Left renal pelvis (tissue), 4 donors: ENCODE data around the gene CELF5. TPM values are rescaled to one million over a fixed set of nuclear protein-coding genes. Genes with fewer than 3 reads are reported as not detected.

Experiments
- DNase-seq, 4 donors: peaks; one replicate each; pipeline ENCODE4 v3.0.0-alpha.2; 2013; ENCODE audit warnings: low read depth in 4 of 4, low spot score in 3 of 4
- polyA plus RNA-seq, 4 donors: library from polyadenylated mRNA; unstranded; fragments of 120-200 nt; gene quantifications; one replicate each; pipeline ENCODE4 v1.2.1, GENCODE V29; 2013; ENCODE audit not compliant: insufficient read length in 4 of 4

CELF5 gene
- polyA plus RNA-seq, 4 donors, result 0.76 to 1.3 (median 0.97) TPM

DNA sequence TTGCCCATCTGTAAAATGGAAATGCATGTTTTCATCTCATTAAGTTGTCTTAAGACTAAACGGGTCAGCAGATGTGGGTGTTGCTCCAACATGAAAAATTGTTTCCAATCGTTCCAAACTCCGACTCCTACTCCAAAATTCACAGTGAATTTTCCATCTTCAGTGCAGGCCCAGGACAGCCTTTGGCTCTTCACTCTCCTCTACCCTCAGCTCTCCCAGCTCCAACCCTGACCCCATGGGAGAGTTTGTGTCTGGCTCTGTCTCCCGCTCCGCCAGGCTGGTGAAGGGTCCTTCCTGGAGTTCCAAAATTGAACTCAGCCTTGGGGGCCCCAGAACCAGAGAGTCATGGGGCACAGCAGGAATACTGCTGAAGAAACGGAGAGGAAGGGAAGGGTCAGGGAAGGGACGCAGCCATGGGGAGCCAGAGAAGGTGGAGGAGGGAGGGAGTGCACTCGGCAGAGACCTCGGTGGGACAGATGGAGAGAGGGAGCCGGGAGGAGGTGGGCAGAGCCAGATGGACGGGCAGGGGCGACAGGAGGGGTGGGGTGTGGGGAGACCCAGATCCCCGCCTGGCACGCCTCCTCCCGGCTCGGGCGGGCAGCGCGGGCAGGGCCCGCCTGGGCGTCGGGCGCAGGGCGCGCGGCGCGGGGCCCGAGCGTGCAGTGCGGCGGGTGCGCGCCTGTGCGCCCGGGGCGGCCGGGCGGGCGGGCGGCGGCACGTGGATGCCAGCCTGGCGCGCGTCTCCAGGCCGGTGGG, 45.6 kb downstream of the CELF5 start:
- DNase-seq, result no peak

DNA sequence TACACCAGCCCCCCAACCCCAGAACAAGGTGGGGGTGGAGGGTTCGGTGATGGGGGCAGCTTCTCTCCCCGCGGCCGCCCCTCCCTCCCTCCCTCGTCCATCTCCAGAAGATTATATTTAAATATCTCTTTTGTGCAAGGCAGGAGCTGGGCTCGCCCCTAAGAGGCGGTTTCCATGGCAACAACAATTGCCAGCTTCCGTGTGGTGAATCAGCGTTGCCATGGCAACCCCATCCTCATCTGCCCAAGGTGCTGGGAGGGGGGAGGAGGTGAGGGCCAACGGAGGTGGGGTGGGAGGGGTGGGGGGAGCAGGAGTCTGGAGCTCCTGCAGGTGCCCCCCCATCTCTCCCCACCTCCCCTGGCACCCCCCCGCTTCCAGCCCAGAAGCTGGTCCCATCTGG, 46.4 kb downstream of the CELF5 start:
- no peak for DNase-seq

DNA sequence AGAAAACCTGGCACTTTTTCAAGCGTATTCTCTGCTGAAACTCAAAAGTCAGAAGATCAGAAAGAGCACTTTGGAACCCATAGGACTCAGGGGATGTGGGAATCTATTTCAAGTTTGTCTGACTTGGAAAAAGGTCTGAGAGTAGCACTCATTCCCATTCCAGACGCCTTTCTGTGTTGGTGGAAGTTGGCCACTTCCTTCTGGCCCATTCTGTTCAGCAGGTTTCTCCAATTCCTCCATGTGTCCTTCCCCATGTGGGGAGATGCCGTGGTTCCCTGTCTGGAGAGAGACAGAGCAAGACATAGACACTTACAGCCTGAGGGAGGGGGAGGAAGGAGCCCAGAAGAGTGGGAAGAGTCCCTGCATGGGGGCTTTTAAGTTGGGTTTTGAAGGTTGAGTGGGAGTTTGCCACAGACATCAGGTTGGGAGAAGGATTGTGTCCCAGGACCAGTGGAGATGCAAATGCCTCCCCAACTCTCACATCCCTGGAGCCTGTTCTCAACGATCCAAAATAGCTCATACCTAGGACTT, 48.0 kb downstream of the CELF5 start:
- no peak for DNase-seq

DNA sequence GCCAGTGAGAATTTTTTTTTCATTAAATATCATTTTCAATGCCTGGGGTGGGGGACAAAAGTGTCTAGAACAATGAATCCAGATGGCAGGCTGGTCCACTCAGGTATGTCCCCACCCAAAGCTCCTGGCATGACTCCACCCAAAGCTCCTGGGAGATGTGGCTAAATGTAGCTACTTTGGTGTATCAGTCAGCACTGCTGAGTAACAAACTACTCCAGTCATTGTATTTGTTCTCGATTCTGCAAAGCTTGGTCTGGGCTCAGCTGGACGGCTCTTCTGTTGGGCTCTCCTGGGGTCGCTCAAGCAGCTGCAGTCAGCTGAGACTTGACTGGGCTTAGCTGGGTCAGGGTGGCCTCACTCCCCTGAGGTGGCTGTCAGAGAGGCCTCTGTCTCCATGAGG, 48.5 kb downstream of the CELF5 start:
- no peak for DNase-seq

DNA sequence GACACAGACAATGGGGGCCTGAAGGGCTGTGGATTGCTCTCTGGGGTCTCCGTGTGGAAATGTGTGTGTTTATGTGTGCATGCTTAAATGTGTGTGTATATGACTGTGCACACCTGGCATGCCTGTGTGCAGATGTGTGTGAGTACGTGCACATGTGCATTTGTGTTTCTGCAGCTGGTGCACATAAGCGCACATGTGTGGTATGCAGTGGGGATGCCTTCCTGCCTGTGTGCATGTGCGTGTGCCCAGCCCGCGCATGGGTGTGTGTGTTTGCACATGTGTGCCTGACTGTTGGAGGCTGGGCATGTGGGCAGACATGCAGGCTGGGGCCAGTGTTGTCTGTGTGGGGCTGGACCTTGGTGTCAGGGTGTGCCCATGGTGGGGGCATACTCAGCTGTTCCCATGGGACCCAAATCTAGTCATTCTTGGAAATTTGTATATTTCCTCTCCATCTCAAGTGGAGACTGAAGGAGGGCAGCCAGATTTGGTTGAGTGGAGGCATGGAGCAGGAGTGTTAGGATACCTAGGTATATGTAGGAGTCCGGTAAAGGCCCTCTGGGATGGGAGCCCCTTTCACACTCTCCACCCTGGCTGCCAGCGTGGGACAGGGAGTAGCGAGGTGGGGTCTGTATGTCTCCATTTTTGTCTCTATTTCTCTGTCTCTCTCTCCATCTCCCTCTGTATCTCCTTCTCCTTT, 49.9 kb downstream of the CELF5 start:
- DNase-seq, result no peak

DNA sequence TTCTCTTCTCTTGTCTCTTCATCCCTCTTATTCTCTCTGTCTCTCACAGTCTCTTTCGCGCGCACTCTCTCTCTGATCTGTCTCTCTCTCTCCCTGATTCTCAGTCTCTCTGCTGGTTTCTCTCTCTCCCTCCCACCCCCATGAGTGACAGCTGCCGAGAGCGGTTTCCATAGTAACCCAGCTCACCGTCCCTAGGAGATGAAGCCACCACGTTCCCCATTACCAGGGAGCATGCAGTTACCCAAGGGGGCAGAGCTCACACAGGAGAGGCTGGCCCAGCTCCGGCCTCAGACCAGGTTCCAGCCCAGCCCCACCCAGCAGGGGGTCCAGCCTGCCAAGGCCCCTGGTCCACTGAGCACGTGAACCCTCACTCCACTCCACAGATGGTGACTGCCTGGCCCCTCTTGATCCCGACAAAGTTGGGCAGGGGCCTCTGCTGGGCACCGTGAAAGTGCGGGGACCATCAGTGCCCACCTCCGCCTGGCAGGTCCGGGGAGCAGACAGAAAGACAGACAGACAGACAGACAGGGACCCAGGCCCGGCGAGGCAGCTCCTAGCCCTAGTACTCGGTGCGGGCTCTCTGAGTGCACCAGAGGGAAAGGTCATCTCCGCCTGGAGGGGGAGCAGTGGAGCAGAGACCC, 50.6 kb downstream of the CELF5 start:
- DNase-seq, result no peak

DNA sequence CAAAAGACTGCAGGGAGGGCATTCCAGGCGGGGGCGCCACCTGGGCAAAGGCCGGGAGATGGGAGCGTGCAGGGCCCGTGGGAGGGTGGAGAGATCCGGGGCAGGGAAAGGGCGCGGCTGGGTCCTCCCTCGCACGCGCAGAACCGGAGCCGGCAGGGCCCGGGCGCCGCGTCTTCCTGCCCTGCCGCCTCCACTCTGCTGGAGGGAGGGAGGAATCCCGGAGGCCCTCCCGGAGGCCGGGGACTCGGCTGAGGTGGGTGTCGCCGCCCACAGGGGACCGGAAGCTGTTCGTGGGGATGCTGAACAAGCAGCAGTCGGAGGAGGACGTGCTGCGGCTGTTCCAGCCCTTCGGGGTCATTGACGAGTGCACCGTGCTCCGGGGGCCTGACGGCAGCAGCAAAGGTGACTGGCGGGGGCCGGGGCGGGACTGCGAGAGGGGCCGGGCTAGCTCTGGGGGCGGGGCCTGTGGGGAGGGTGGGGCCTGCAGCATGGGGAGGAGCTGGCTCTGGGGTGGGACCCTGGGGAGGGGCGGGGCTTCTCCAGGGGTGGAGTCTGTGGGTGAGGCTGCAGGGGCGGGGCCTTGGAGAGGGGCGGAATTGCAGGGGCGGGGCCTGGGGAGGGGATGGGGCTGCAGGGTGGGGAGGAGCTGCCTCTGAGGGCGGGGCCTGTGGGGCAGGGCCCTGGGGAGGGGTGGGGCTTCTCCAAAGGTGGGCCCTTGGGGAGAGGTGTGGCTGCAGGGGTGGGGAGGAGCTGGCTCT, 51.3 kb downstream of the CELF5 start:
- no peak for DNase-seq

DNA sequence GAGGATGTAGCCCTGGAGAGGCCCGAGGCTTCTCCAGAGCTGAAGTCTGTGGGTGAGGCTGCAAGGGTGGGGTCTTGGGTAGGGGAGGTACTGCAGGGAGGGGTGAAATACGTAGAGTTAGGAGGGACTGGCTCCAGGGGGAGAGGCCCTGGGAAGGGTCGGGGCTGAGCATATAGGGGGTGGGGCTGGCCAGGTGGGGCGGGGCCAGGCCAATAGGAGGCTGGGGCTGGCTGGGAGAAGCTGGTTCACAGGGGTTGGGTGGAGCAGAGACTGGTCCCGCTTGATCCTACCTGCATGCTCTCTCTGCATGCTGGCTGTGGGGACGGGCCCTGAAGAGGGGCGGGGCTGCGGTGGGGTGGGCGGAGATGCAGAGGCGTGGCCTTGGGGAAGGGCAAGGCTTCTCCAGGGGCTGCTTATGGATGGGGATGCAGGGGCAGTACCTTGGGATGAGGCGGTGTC, 51.9 kb downstream of the CELF5 start:
- no peak for DNase-seq

DNA sequence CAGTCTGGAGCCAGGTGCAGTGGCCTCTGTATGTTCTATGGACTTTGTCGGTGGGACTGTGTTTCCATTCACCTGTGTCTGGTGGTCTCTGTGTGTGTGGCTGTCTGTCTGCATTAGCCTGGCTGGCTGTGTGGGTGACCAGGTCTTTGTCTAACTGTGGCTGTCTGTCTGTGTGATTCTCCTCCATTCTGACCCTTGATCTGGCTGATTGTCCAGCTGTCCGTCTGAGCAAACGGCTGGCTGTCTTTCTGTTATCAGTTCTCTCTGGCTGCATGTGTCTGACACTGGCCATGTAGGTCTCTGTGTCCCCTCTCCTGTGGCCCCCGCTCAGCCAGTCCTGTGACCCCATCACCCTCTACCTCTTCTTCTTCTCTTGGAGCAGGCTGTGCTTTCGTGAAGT, 53.2 kb downstream of the CELF5 start:
- no peak for DNase-seq

DNA sequence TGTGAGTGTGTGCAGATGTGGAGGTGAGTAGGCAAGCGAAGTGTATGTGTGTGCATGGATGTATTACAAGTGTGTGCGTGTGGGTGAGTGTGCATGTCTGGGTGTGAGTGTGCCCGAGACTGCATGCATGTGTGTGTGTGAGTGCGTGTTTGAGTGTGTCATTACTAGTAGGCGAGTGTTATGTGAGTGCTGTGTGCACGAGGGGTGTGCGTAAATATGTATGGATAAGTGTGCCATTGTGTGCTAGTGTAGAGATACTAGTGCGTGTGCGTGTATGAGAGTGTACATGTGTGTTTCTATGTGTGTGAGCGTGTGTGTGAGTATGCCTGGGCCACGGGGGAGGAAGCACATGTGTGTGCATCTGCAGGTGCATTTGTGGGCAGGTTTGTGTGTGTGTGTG, 53.8 kb downstream of the CELF5 start:
- no peak for DNase-seq

DNA sequence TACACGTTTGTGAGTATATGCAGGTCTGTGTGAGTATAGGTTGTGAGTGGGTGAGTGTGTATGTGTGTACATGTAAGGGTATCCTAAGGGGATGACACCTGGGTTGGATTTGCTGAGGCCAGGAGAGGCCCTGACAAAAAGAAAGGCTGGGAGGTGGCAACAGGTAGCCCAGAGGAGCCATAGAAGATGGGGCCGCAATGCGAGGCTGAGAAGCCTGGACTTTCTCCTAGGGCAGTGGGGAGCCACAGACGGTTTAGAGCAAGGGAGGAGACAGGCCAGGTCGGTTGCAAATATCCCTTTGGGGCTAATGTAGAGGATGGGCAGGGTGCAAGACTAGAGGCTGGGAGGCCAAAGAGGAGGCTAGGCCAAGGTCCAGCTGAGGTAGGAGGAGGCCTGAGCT, 54.3 kb downstream of the CELF5 start:
- DNase-seq, result no peak

DNA sequence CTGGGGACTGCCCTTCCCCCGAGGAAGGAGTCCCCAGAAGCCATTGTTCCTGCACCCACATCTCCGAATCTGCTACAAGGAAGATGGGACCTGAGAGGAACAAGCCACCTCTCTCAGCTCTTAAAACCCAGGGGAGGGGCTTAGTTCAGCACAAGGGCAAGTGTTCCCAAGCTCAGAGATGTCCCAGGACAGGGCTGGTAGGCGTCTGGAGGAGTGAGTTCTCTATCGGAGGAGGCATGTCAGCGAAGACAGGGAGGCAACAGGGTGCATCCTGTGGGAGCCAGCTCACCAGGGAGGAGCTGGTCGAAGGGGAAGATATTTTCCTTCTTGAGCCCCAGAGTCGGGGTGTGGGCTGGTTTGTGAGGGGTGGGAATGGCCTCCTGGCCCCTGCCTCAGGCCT, 54.8 kb downstream of the CELF5 start:
- no peak for DNase-seq

DNA sequence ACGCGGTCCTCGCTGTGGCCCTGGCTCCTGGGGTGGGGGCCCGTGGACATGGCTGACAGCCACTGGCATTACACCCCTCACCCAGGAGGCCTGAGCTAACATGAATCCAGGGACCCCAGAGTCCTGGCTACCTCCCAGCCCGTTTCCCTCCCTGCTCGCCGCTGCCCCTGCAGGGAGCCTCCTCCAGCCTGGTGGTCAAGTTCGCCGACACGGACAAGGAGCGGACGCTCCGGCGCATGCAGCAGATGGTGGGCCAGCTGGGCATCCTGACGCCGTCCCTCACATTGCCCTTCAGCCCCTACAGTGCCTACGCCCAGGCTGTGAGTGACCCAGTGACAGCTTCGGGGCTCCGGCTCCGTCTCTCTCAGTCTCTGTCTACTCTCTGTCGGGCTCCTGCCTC, 56.6 kb downstream of the CELF5 start:
- no peak for DNase-seq

DNA sequence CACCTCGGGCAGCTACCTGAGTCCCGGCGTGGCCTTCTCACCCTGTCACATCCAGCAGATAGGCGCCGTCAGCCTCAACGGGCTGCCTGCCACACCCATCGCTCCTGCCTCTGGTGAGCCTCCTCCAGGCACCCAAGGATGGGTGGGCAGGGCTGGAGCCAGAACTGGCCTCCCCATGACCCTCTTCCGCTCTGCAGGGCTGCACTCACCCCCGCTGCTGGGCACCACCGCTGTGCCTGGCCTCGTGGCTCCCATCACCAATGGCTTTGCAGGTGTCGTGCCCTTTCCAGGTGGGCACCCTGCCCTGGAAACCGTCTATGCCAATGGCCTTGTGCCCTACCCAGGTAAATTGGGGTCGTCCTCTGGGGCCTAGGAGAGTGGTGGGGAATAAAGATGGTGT, 57.7 kb downstream of the CELF5 start:
- DNase-seq, result no peak

DNA sequence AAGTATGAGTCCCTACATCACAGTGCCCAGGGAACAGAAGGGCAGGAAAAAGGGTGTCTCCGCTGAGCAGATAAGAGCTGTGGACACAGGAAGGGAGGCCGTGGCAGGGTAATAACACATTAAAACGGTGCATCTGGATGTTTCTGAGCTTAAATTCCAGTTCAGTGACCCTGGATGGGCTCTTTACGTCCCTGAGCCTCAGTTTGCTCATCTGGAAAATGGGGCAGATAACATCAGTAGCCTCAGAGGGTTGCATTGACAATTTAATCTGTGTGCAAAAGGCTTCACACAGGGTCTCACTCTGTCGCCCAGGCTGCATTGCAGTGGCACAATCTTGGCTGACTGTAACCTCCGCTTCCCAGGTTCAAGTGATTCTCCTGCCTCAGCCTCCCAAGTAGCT, 58.1 kb downstream of the CELF5 start:
- no peak for DNase-seq

DNA sequence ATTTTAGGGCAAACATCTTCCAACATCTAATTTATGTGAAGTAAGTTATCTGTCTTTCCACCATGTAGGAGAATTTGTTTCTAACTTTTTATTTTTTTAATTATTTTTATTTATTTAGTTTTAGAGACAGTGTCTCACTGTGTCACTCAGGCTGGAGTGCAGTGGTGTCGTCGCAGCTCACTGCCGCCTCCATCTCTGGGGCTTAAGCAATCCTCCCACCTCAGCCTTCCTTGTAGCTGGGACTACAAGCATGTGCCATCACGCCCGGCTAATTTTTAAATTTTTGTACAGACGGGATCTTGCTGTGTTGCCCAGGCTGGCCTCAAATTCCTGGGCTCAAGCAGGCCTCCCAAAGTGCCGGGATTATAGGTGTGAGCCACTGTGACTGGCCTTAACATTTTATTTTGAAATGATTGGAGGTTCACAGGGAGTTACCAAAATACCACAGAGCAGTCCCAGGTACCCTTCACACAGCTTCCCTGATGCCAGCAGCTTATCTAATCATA, 58.8 kb downstream of the CELF5 start:
- DNase-seq, result no peak

DNA sequence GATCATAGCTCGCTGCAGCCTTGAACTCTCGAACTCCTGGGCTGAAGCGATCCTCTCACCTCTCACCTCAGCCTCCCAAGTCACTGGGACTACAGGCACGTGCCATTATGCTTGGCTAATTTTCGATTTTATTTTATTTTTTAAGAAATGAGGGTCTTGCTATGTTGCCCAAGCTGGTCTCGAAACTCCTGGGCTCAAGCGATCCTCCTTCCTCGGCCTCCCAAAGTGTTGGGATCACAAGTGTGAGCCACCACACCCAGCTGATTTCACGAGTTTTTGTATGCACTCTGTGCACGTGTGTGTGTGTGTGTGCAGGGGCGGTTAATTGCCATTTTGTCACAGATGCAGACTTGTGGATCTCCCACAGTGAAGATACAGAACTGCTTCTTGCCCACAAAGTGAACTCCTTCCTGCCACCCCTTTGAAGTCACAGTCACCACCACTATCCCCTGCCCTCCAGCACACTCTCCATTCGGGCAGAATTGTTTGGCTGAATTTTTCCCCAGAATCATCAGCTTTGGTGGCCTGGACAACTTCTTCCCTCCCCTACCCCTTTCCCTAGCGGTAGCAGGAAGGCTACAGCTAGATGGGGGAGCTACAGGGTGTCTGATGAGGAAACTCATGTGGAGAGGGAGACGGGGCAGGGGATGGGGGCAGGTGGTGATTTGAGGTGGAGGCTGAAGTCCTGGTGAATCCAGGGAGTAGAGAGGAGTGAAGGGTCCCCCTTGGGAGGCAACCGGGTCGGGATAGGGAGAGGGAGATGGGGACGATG, 59.6 kb downstream of the CELF5 start:
- no peak for DNase-seq

DNA sequence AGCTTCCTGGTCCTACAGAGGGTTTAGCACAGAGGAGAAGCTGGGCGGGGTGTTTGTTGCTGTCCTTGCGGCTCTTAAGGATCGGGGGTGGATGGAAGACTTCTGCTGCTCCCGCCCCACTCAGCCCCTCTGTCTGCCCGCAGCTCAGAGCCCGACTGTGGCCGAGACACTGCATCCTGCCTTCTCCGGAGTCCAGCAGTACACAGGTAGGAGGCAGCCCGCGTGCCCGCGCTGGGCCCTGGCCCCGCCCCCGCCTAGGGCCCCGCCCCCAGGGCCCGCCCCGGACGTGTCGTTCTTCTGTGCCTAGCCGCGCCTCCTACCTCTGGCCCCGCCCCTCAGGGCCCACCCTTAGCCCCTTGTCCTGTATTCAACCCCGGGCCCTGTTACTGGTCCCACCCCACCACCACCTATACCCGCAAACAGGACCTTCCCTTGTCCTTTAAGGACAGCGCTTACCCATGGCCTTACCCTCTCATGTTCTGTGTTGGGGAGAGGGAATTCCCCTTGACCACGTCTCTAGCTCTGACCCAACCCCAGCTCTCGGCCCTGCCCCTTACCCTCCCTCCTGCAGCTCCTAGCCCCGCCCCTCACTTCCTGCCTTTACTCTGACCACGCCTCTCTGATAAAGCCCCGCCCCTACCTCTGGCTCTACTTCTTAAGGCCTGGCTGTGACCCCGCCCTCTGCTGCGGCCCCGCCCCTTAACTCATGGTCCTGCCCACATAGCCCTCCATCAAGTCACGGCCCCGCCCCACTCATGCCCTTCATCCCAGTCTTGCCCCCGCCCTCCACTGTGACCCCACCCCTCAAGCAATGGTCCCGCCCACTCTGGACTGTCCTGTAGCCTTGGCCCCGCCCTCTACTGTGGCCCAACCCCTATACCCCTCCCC, 60.5 kb downstream of the CELF5 start:
- no peak for DNase-seq

DNA sequence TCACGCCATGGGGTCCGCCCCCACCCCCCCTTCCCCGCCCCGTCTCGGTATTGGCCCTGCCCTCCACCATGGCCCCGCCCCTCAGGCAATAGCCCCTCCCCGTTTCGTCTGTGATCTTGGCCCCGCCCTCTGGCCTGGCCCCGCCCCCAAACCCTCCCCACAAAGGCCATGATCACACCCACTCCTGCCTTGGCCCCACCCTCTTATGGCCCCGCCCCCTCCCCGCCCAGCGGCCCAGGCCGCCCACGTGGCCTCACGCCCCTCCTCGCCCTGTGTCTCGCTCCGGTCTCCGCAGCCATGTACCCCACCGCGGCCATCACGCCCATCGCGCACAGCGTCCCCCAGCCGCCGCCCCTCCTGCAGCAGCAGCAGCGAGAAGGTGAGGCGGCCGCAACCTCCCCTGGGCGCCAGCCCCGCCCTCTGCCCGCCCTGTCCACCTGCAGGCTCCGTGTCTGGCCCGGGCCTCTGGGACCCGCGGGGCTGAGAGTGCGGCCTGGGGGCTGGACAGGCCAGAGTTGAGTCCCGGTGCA, 61.3 kb downstream of the CELF5 start:
- no peak for DNase-seq
